ENCODE data around the gene MTMR4.
"Not testable (repeated sequence)": the region's sequence is repeated elsewhere in the genome, so short reads cannot be mapped to it uniquely, and the experiment has no call there.

Gene MTMR4

GRCh38 chr17:58525239-58525638 is 10.8 kb upstream of the MTMR4 start:
- no peak for DNase-seq (ENCODE audit: low spot score)

GRCh38 chr17:58521680-58522079 is 7.2 kb upstream of the MTMR4 start:
- no peak for DNase-seq (ENCODE audit: low spot score)

GRCh38 chr17:58520843-58521430 is 6.5 kb upstream of the MTMR4 start:
- no peak for DNase-seq (ENCODE audit: low spot score)

GRCh38 chr17:58517928-58518609 is 3.6 kb upstream of the MTMR4 start:
- peak; percentile 100 for DNase-seq (ENCODE audit: low spot score)

- no peak for DNase-seq (ENCODE audit: low spot score)
These were observed 3.0 kb upstream of the MTMR4 start for GRCh38 chr17:58517378-58517927.

- DNase-seq (ENCODE audit: low spot score) = no peak
These were observed 2.4 kb upstream of the MTMR4 start for GRCh38 chr17:58516644-58517377.

- no peak for DNase-seq (ENCODE audit: low spot score)
These were observed 848 bp upstream of the MTMR4 start for GRCh38 chr17:58515286-58515685.

GRCh38 chr17:58514770-58515157 is 326 bp upstream of the MTMR4 start:
- no peak for DNase-seq (ENCODE audit: low spot score)

- no peak for DNase-seq (ENCODE audit: low spot score)
These were observed 1.0 kb downstream of the MTMR4 start for GRCh38 chr17:58513267-58513964.

- no peak for DNase-seq (ENCODE audit: low spot score)
These were observed 4.4 kb downstream of the MTMR4 start for GRCh38 chr17:58510075-58510474.

- DNase-seq (ENCODE audit: low spot score) = no peak
These were observed 5.9 kb downstream of the MTMR4 start for GRCh38 chr17:58508341-58509067.

GRCh38 chr17:58507123-58507634 is 7.3 kb downstream of the MTMR4 start:
- DNase-seq (ENCODE audit: low spot score) = no peak

- no peak for DNase-seq (ENCODE audit: low spot score)
These were observed 7.9 kb downstream of the MTMR4 start for GRCh38 chr17:58506354-58507080.

- DNase-seq (ENCODE audit: low spot score) = no peak
These were observed 9.5 kb downstream of the MTMR4 start for GRCh38 chr17:58504826-58505351.

- no peak for DNase-seq (ENCODE audit: low spot score)
These were observed 10.6 kb downstream of the MTMR4 start for GRCh38 chr17:58503866-58504265.

- DNase-seq (ENCODE audit: low spot score) = not testable (repeated sequence)
These were observed 11.3 kb downstream of the MTMR4 start for GRCh38 chr17:58503134-58503533.

- DNase-seq (ENCODE audit: low spot score) = no peak
These were observed 13.0 kb downstream of the MTMR4 start for GRCh38 chr17:58501451-58501850.

- no peak for DNase-seq (ENCODE audit: low spot score)
These were observed 16.1 kb downstream of the MTMR4 start for GRCh38 chr17:58498177-58498828.

- DNase-seq (ENCODE audit: low spot score) = no peak
These were observed 20.9 kb downstream of the MTMR4 start for GRCh38 chr17:58493506-58493905.

Measured in CD4-positive, alpha-beta T cell treated with Interleukin-6 at 100 ng/mL for 8 hours (primary cell).